Pulmonary artery endothelial cell (primary cell): ENCODE measurements around the gene PTOV1. TPM values are rescaled to one million over a fixed set of nuclear protein-coding genes. Genes with fewer than 3 reads are reported as not detected.

ENCODE experiments used
- DNase-seq: peaks from one replicate; pipeline ENCODE4 v3.0.0-alpha.2; 2011; ENCODE audit warnings: low read depth, low spot score
- total RNA-seq: library from RNA; depleted of rRNA; stranded (reverse); fragments of >200 nt; gene quantifications from 2 replicates; pipeline ENCODE4 v1.2.3, GENCODE V29; 2014

PTOV1 gene
- 47.3 and 65.2 TPM in 2 replicates for total RNA-seq

- DNase-seq = peak; percentile 60
Observed at GRCh38 chr19:49850487-49851342, at the start of gene PTOV1. Gene PTOV1, plus strand, starts transcription at chr19:49851159.

GRCh38 chr19:49801401-49801888, 49.5 kb upstream of the PTOV1 start:
- no peak for DNase-seq

DNA sequence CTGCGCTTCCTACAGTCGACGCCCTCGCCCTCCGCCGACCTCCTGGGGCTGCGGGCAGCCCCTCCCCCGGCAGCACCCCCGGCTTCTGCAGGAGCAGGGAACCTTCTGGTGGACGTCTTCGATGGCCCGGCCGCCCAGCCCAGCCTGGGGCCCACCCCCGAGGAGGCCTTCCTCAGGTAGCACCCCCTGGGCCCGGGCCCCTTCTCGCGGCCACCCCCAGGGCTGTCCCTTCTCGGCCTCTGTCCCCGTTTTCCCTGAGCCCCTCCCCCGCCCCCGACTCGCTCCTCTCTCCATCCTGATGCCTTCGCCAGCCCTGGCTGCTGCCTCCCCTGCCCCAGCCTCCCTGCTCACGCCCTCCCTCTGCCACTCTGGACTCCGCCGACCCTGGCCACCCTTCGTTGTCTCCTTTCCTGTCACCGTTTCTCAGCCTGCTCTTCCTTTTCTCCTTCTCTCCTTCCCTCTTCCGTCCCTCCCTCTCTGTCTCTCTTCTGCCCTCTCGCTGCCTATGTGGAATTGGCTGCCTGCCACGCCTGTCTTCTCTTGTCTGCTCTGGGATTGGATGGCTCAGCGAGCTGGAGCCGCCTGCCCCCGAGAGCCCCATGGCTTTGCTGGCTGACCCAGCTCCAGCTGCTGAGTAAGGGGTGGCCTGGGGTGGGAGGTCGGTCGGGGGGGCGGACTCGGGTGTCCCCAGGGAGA, 48.8 kb upstream of the PTOV1 start:
- DNase-seq = no peak

DNA sequence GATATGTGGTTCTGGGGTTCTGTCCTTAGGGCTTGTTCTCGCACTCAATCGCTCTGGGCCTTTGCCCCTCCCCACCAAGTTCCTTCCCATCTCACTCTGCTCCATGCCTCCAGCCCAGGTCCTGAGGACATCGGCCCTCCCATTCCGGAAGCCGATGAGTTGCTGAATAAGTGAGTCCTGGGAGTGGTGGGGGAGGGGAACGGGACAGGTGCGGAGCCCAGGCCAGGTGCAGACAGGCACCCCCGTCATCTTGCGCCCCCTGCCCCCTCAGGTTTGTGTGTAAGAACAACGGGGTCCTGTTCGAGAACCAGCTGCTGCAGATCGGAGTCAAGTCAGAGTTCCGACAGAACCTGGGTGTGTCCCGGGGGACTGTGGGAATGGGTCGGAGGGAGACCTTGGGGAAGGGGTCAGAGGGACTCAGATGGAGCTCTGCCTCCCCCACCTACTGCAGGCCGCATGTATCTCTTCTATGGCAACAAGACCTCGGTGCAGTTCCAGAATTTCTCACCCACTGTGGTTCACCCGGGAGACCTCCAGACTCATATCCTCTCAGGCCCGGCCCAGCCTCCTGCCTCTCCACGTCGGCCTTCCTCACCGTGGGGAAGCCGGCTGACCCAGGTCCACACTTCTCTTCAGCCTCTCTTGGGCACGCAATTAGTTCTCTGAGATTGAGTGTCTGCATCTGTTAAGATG, 48.0 kb upstream of the PTOV1 start:
- no peak for DNase-seq

DNA sequence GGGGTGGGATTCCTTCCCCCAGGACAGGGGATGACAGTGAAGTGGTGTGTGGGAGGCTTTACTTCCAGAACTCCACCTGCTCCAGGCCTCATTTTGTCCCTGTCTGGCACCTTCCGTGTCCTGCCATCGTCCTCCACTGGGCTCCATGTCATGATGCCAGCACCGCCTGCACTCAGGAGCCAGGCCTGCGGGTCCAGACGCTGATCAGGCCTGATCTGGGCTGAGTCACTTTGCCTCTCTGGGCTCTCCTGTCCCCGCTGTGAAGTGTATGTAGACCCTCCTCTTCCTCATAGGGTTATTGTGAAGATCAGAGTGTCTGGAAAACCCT, 47.5 kb upstream of the PTOV1 start:
- no peak for DNase-seq

- DNase-seq = no peak
Observed at GRCh38 chr19:49805822-49806619, 44.9 kb upstream of the PTOV1 start.

DNA sequence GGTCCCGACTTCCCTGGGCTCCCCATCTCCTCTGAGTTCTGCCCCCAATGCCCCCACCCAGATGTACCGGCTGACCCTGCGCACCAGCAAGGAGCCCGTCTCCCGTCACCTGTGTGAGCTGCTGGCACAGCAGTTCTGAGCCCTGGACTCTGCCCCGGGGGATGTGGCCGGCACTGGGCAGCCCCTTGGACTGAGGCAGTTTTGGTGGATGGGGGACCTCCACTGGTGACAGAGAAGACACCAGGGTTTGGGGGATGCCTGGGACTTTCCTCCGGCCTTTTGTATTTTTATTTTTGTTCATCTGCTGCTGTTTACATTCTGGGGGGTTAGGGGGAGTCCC, 44.4 kb upstream of the PTOV1 start:
- DNase-seq = no peak

- DNase-seq = no peak
Observed at GRCh38 chr19:49807058-49807903, 43.7 kb upstream of the PTOV1 start.

GRCh38 chr19:49807904-49808675, 42.9 kb upstream of the PTOV1 start:
- no peak for DNase-seq

DNA sequence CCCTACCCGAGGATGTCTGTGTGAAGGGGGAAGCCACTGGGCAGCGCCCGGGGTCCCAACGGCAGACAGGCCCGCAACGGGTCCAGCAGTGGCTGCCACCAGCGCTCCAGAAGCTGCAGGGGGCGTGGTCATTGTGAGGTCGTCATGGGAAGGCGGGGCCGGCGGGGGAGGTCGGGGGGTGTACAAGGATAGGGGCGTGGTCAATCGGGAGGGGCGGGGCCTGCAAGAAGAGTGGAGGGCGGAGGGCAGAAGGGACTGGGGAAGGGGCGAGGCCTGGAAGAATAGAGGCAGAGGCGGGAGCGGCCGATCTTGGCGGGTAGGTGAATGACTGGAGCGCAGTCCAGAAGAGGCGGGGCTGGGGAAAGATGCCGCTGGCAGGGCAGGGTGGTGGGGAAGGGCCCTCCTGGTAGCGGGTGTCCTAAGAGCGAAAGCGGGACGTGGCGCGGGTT, 42.2 kb upstream of the PTOV1 start:
- DNase-seq = peak; percentile 51

GRCh38 chr19:49809160-49809940, 41.6 kb upstream of the PTOV1 start:
- DNase-seq = no peak

- no peak for DNase-seq
Observed at GRCh38 chr19:49809941-49810389, 41.0 kb upstream of the PTOV1 start.

GRCh38 chr19:49811328-49811727, 39.6 kb upstream of the PTOV1 start:
- DNase-seq = no peak

DNA sequence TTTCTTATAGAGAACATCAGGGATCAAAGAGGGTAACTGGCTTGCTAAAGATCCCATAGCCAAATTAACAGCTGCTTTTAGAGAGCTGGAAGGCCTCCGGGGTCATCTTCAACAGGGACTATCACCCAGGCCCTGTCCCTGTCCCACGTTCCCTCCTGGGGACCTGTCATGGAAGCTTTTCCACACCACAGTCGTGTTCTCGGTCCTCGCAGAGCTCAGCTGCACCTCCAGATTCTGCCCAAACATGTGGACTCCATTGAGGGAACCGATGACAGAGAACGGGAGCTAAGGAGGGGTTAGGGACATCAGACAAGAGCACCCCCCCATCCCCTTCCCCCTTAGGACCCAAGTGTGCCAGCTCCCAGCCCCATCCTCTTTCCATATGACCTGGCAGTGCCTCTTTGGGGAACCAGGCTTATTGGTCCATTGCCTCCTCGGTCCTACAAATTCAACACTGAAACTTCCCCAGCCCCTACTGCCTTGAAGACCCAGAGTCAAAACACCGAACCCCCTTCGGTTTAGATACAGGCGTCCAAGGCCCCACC, 38.4 kb upstream of the PTOV1 start:
- no peak for DNase-seq

GRCh38 chr19:49812997-49813861, 37.7 kb upstream of the PTOV1 start, which contains the start of gene FUZ:
Gene FUZ, minus strand, starts transcription at chr19:49813292. Its CDS starts 186 bp downstream, at chr19:49813106.
- peak; percentile 98 for DNase-seq

- DNase-seq = no peak
Observed at GRCh38 chr19:49814010-49814409, 36.9 kb upstream of the PTOV1 start.

DNA sequence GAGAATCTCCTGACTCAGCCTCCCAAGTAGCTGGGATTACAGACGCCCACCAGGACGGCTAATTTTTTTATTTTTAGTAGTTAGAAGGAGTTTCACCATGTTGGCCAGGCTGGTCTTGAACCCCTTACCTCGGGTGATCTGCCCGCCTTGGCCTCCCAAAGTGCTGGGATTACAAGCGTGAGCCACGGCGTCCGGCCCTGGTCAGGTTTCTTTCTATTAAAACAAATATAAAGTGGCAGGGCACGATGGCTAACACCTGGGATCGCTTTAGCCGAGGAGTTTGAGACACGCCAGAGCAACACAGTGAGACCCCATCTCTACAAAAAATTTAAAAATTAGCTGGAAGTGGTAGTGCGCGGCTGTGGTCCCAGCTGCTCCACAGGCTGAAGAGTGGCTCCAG, 34.4 kb upstream of the PTOV1 start:
- DNase-seq = no peak
